ENCODE data around the gene TC2N.

Gene TC2N

DNA sequence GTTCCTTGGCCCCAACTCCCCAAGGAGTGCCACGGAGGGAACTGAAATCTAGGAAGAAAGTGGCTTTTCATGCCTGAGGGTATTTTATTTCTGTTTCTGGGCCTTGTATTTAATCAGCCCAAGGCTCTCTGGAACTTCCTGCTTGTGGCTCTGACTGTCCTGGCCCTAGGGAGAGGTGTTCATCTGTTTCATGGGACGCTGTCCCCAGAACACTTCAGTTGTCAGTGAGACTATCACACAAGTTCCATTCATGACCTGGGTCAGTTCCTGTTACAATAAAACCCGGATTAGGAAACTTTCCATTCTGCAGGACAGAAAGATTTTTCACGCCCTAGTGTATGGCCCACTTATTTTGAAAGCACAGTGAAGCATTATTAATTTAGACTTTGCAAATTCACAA is 18.5 kb upstream of the TC2N start:
- H3K27ac ChIP-seq (ENCODE audit: low read depth, low read length) = peak overlapping the region; percentile 49
- H3K4me1 ChIP-seq (ENCODE audit: control insufficient read depth, insufficient read depth, low read length) = peaks cover 11% of the 10 kb centered on the region
- H3K4me3 ChIP-seq (ENCODE audit: low read length) = no peak overlapping the region
- no peak overlapping the region for H3K9ac ChIP-seq (ENCODE audit: low read length)
- no peaks in the 10 kb centered on the region for H3K27me3 ChIP-seq (ENCODE audit: control insufficient read depth, insufficient read depth, low read length)
- H3K36me3 ChIP-seq (ENCODE audit: control insufficient read depth, insufficient read depth, low read length) = no peaks in the 10 kb centered on the region

DNA sequence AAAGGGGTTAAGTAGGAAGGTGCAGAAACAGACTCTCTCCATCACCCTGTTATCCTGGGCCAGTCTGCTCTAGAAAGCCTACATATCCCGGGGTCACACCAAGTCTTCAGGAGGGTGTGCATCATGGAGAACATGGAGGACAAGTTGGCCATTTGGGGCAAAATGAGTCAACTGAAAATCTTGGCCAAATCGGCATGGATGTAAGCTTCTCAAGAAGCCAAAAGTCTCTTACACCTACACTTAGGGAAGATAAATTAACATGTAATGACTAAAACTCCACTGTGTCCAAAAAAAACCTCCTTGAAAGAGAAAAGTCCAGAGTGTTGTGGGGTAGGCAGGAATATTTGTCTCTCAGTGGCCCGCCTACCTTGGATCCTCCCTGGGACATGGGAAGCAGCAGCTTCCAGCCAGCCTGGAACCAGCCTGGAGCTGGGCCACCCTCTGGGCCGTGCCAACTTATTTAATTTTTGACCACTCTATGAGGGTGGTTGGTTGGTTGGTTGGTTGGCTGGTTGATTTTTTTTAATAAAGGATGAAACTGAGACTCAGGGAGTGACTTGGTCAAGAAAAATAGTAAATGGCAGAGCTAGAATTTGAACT is 17.9 kb upstream of the TC2N start:
- H3K36me3 ChIP-seq (ENCODE audit: control insufficient read depth, insufficient read depth, low read length) = no peaks in the 10 kb centered on the region
- peak overlapping the region; percentile 49 for H3K27ac ChIP-seq (ENCODE audit: low read depth, low read length)
- no peak overlapping the region for H3K9ac ChIP-seq (ENCODE audit: low read length)
- H3K27me3 ChIP-seq (ENCODE audit: control insufficient read depth, insufficient read depth, low read length) = no peaks in the 10 kb centered on the region
- H3K4me3 ChIP-seq (ENCODE audit: low read length) = no peak overlapping the region
- H3K4me1 ChIP-seq (ENCODE audit: control insufficient read depth, insufficient read depth, low read length) = peaks cover 11% of the 10 kb centered on the region

DNA sequence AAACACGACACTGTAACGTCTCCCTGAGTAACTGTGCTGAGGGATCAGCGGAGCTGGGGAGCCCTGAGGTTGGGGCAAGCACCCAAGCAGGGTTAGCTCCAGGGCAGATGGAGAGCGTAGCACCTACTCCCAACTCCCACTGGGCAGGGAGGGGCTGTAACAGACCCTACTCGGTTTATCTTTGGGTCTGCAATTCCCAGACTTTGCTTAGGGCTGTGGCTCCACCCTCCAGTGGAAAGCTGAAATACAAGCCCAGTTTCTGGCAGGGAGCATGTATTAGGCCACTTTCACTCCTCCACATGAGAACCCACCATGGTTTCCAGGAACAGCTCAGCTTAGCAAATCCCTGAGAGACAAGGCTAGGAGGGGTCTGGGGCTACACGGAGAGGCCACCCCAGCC is 17.3 kb upstream of the TC2N start:
- H3K9ac ChIP-seq (ENCODE audit: low read length) = no peak overlapping the region
- H3K27ac ChIP-seq (ENCODE audit: low read depth, low read length) = peak overlapping the region; percentile 37
- no peak overlapping the region for H3K4me3 ChIP-seq (ENCODE audit: low read length)
- H3K4me1 ChIP-seq (ENCODE audit: control insufficient read depth, insufficient read depth, low read length) = peaks cover 11% of the 10 kb centered on the region
- H3K27me3 ChIP-seq (ENCODE audit: control insufficient read depth, insufficient read depth, low read length) = no peaks in the 10 kb centered on the region
- no peaks in the 10 kb centered on the region for H3K36me3 ChIP-seq (ENCODE audit: control insufficient read depth, insufficient read depth, low read length)

DNA sequence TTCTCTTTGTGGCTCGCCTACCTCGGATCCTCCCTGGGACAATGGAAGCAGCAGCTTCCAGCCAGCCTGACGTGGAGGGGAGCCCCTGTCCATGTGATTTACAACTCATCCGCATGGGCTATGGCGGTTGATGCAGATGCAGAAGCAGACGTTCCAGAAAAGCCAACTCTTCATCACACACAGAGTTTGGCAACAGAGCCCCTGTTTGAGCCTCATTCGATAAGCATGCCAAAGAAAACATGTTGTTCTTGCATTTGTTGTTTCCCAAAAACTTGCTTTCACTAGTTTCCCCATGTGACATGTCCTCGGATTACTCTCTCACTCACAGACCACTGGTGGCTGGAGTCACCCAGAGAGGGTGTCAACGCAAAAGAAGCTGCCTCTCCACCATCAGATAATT is 16.4 kb upstream of the TC2N start:
- Histone ChIP-seq H3K27ac (ENCODE audit: low read depth, low read length) (no peak overlapping the region), H3K27me3 (ENCODE audit: control insufficient read depth, insufficient read depth, low read length) (no peaks in the 10 kb centered on the region)

DNA sequence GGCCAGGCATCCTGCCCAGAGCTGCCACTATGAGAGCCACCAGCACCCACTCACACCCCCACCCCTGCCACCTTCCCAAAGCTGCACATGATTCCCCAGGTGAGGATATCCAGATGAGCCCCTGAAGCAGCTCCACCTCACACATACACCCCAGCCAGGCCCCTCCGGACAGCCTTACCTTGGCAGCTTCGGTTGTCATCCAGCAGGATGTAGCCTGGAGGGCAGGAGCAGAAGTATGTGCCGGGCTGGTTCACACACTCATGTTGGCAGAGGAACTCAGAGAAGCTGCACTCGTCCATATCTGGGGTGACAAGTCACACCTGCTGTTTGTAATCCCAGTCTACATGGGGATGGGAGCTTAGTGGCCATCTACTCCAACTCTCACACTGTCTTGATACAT is 15.4 kb upstream of the TC2N start:
- H3K9ac ChIP-seq (ENCODE audit: low read length) = no peak overlapping the region
- H3K36me3 ChIP-seq (ENCODE audit: control insufficient read depth, insufficient read depth, low read length) = no peaks in the 10 kb centered on the region
- peaks cover 7% of the 10 kb centered on the region for H3K4me1 ChIP-seq (ENCODE audit: control insufficient read depth, insufficient read depth, low read length)
- H3K27me3 ChIP-seq (ENCODE audit: control insufficient read depth, insufficient read depth, low read length) = no peaks in the 10 kb centered on the region
- H3K27ac ChIP-seq (ENCODE audit: low read depth, low read length) = no peak overlapping the region
- no peak overlapping the region for H3K4me3 ChIP-seq (ENCODE audit: low read length)

More for the DNA sequence above, 16.4 kb upstream of the TC2N start:
- no peak overlapping the region for H3K4me3 ChIP-seq (ENCODE audit: low read length)
- no peak overlapping the region for H3K9ac ChIP-seq (ENCODE audit: low read length)
- H3K36me3 ChIP-seq (ENCODE audit: control insufficient read depth, insufficient read depth, low read length) = no peaks in the 10 kb centered on the region
- H3K4me1 ChIP-seq (ENCODE audit: control insufficient read depth, insufficient read depth, low read length) = peaks cover 7% of the 10 kb centered on the region

- Histone ChIP-seq H3K27me3 (ENCODE audit: control insufficient read depth, insufficient read depth, low read length) (no peaks in the 10 kb centered on the region), H3K27ac (ENCODE audit: low read depth, low read length) (no peak overlapping the region)
These were observed 15.0 kb upstream of the TC2N start for GRCh38 chr14:91882369-91882768.

GRCh38 chr14:91879196-91879595 is 11.9 kb upstream of the TC2N start:
- no peak overlapping the region for H3K27ac ChIP-seq (ENCODE audit: low read depth, low read length)

More at GRCh38 chr14:91882369-91882768, 15.0 kb upstream of the TC2N start:
- Histone ChIP-seq H3K36me3 (ENCODE audit: control insufficient read depth, insufficient read depth, low read length) (no peaks in the 10 kb centered on the region), H3K9ac (ENCODE audit: low read length) (no peak overlapping the region), H3K4me3 (ENCODE audit: low read length) (no peak overlapping the region), H3K4me1 (ENCODE audit: control insufficient read depth, insufficient read depth, low read length) (peaks cover 7% of the 10 kb centered on the region)

DNA sequence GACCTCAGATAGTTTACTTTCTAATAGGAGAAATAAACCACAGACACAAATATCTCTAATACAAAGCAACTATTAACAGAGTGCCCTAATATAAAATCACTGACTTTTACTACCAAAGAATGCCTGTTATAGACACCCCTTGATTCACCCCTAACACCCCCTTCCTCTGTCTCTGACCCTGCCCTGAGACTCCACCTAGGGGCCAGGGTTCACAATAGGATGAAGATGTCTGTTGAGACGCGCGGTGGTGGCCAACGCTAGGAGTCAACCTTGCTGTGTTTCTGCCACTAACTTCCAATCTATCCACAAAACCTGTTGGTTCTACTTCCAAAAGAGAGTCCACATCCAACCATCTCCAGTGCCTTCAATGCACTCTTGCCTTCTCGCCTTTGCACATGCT is 10.9 kb upstream of the TC2N start:
- no peaks in the 10 kb centered on the region for H3K27me3 ChIP-seq (ENCODE audit: control insufficient read depth, insufficient read depth, low read length)
- H3K4me1 ChIP-seq (ENCODE audit: control insufficient read depth, insufficient read depth, low read length) = peaks cover 7% of the 10 kb centered on the region
- no peaks in the 10 kb centered on the region for H3K36me3 ChIP-seq (ENCODE audit: control insufficient read depth, insufficient read depth, low read length)
- no peak overlapping the region for H3K27ac ChIP-seq (ENCODE audit: low read depth, low read length)
- H3K4me3 ChIP-seq (ENCODE audit: low read length) = no peak overlapping the region
- H3K9ac ChIP-seq (ENCODE audit: low read length) = no peak overlapping the region

More at GRCh38 chr14:91879196-91879595, 11.9 kb upstream of the TC2N start:
- Histone ChIP-seq H3K27me3 (ENCODE audit: control insufficient read depth, insufficient read depth, low read length) (no peaks in the 10 kb centered on the region), H3K4me3 (ENCODE audit: low read length) (no peak overlapping the region), H3K4me1 (ENCODE audit: control insufficient read depth, insufficient read depth, low read length) (peaks cover 7% of the 10 kb centered on the region), H3K9ac (ENCODE audit: low read length) (no peak overlapping the region), H3K36me3 (ENCODE audit: control insufficient read depth, insufficient read depth, low read length) (no peaks in the 10 kb centered on the region)

- Histone ChIP-seq H3K4me1 (ENCODE audit: control insufficient read depth, insufficient read depth, low read length) (no peaks in the 10 kb centered on the region), H3K4me3 (ENCODE audit: low read length) (no peak overlapping the region)
These were observed 10.1 kb upstream of the TC2N start for GRCh38 chr14:91877376-91877915.

DNA sequence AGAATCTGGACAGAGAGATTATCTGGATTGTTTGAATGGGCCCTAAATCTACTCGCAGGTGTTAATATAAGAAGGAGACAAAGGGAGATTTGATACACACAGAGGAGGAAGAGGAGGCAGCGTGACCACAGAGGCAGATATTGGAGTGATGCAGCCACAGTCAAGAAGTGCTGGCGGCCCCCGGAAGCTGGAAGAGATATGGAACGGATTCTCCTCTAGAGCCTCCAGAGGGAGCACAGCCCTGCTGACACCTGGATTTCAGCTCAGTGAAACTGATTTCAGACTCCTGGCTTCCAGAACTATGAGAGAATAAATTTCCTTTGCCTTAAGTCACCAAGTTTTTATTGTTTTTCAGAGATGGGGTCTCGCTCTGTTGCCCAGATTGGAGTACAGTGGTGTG is 9.2 kb upstream of the TC2N start:
- Histone ChIP-seq H3K9ac (ENCODE audit: low read length) (no peak overlapping the region), H3K27me3 (ENCODE audit: control insufficient read depth, insufficient read depth, low read length) (no peaks in the 10 kb centered on the region), H3K4me1 (ENCODE audit: control insufficient read depth, insufficient read depth, low read length) (no peaks in the 10 kb centered on the region), H3K36me3 (ENCODE audit: control insufficient read depth, insufficient read depth, low read length) (no peaks in the 10 kb centered on the region), H3K27ac (ENCODE audit: low read depth, low read length) (no peak overlapping the region), H3K4me3 (ENCODE audit: low read length) (no peak overlapping the region)

More at GRCh38 chr14:91877376-91877915, 10.1 kb upstream of the TC2N start:
- H3K36me3 ChIP-seq (ENCODE audit: control insufficient read depth, insufficient read depth, low read length) = no peaks in the 10 kb centered on the region
- no peaks in the 10 kb centered on the region for H3K27me3 ChIP-seq (ENCODE audit: control insufficient read depth, insufficient read depth, low read length)
- no peak overlapping the region for H3K9ac ChIP-seq (ENCODE audit: low read length)
- no peak overlapping the region for H3K27ac ChIP-seq (ENCODE audit: low read depth, low read length)

- H3K27me3 ChIP-seq (ENCODE audit: control insufficient read depth, insufficient read depth, low read length) = no peaks in the 10 kb centered on the region
- no peak overlapping the region for H3K9ac ChIP-seq (ENCODE audit: low read length)
- no peaks in the 10 kb centered on the region for H3K4me1 ChIP-seq (ENCODE audit: control insufficient read depth, insufficient read depth, low read length)
- H3K36me3 ChIP-seq (ENCODE audit: control insufficient read depth, insufficient read depth, low read length) = no peaks in the 10 kb centered on the region
- no peak overlapping the region for H3K27ac ChIP-seq (ENCODE audit: low read depth, low read length)
- no peak overlapping the region for H3K4me3 ChIP-seq (ENCODE audit: low read length)
These were observed 8.4 kb upstream of the TC2N start for GRCh38 chr14:91875525-91876286.

DNA sequence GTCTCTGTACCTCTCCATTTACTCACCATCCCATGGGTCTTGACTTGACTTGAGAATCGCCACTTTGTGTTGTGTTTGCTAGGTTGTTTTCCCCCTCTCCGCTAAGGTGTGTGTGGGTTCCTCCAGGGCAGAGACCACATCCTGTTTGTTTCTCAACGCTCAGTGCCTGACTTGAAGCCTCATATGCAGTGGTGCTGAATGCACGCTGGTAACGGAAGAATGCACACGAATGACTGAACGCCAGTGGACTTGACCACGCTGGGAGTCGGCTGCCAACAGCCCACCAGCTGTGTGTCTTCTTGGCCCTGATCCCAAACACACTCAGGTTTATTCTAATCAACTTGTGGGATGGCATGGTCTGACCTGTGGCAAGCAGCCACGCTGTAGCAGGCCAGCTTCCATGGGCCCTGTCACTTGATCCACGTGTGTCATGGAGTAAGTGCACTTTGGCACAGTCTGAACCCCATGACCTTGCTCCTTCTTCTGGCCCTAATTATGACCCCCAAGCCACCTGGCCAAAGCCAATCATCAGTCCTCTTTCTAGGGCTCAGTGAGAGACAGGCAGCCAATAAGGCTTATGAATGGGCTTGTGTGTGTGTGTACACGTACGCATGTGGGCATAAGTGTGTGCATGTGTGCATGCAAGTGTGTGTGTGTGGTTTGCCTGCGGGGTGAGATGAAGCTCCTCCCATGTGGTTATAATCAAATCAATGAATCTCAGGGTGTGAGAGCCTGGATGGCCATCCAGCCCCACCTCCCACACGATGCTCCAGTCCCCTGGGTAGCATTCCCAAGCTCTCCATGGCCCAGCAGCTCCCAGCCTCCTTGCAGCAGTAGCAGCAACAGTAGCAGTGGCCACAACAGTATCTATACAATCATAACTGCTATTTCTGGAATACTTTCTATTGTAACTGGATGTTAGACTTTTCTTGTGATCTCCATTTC is 6.4 kb upstream of the TC2N start:
- no peaks in the 10 kb centered on the region for H3K27me3 ChIP-seq (ENCODE audit: control insufficient read depth, insufficient read depth, low read length)
- H3K9ac ChIP-seq (ENCODE audit: low read length) = no peak overlapping the region
- no peak overlapping the region for H3K4me3 ChIP-seq (ENCODE audit: low read length)
- H3K27ac ChIP-seq (ENCODE audit: low read depth, low read length) = no peak overlapping the region
- no peaks in the 10 kb centered on the region for H3K36me3 ChIP-seq (ENCODE audit: control insufficient read depth, insufficient read depth, low read length)
- no peaks in the 10 kb centered on the region for H3K4me1 ChIP-seq (ENCODE audit: control insufficient read depth, insufficient read depth, low read length)

Measured in rectal smooth muscle tissue (tissue), 1 donor.